ENCODE results near the gene DGCR8. TPM values are rescaled to one million over a fixed set of nuclear protein-coding genes. Genes with fewer than 3 reads are reported as not detected.
"Not testable (repeated sequence)": the region's sequence is repeated elsewhere in the genome, so short reads cannot be mapped to it uniquely, and the experiment has no call there.

The DGCR8 gene
- total RNA-seq, 4 donors from 2014 or later = 34.3 to 182 (median 64.7) TPM

DNA sequence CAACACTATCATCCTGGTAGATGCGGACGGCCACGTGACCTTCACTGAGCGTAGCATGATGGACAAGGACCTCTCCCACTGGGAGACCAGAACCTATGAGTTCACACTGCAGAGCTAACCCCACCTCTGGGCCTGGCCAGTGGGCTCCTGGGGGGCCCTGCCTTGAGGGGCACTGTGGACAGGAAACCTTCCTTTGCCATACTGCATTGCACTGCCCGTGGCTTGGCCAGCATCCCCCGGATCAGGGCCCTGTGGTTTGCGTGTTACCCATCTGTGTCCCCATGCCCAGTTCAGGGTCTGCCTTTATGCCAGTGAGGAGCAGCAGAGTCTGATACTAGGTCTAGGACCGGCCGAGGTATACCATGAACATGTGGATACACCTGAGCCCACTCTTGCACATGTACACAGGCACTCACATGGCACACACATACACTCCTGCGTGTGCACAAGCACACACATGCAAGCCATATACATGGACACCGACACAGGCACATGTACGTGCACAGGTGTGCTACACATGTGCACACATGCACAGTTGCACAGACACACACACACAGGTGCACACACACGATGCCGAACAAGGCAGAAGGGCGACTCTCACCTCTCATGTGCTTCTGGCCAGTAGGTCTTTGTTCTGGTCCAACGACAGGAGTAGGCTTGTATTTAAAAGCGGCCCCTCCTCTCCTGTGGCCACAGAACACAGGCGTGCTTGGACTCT, 15.3 kb upstream of the DGCR8 start:
- H3K27me3 ChIP-seq = no peaks in the 10 kb centered on the region
- no peak overlapping the region for H3K27ac ChIP-seq
- no peak for DNase-seq
- H3K36me3 ChIP-seq = peaks cover 0 to 11% (median 2%) of the 10 kb centered on the region in 4 donors
- intact Hi-C loops (cut with DNase I; ENCODE audit: low total_unique reads) (no loop called here), in situ Hi-C loops (cut with MboI; ENCODE audit: low pct_ligation_motif_present in 1 of 4, low pct_unique_long_range_greater_than_20kb in 1 of 4, low sequenced_read_pairs in 3 of 4) (no loop called here)
- no peaks in the 10 kb centered on the region for H3K4me1 ChIP-seq
- TF ChIP-seq POLR2A (IDR thresholded peaks at IDR 0.05) (no peak), EP300 (IDR thresholded peaks at IDR 0.05; ENCODE audit: low read depth) (no peak), POLR2AphosphoS5 (IDR thresholded peaks at IDR 0.05) (no peak)
- TF ChIP-seq, protein P1, sequence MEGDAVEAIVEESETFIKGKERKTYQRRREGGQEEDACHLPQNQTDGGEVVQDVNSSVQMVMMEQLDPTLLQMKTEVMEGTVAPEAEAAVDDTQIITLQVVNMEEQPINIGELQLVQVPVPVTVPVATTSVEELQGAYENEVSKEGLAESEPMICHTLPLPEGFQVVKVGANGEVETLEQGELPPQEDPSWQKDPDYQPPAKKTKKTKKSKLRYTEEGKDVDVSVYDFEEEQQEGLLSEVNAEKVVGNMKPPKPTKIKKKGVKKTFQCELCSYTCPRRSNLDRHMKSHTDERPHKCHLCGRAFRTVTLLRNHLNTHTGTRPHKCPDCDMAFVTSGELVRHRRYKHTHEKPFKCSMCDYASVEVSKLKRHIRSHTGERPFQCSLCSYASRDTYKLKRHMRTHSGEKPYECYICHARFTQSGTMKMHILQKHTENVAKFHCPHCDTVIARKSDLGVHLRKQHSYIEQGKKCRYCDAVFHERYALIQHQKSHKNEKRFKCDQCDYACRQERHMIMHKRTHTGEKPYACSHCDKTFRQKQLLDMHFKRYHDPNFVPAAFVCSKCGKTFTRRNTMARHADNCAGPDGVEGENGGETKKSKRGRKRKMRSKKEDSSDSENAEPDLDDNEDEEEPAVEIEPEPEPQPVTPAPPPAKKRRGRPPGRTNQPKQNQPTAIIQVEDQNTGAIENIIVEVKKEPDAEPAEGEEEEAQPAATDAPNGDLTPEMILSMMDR (IDR thresholded peaks at IDR 0.05) = no peak
- no peak overlapping the region for H3K4me3 ChIP-seq
- WGBS, 2 donors (ENCODE audit: low coverage in 1 of 2) = 86% methylated on average over 18 of the region's 18 CpGs; no CpG with 5 or more reads in 1 of the 2 donors
- no peaks in the 10 kb centered on the region for H3K9me3 ChIP-seq

- intact Hi-C loops (cut with DNase I; ENCODE audit: low total_unique reads) = no loop called here
- H3K9me3 ChIP-seq = no peaks in the 10 kb centered on the region
- TF ChIP-seq, protein P1 (IDR thresholded peaks at IDR 0.05) = no peak
- TF ChIP-seq EP300 (IDR thresholded peaks at IDR 0.05; ENCODE audit: low read depth) (no peak), POLR2AphosphoS5 (IDR thresholded peaks at IDR 0.05) (no peak), POLR2A (IDR thresholded peaks at IDR 0.05) (no peak)
- H3K4me3 ChIP-seq = no peak overlapping the region
- in situ Hi-C loops (cut with MboI; ENCODE audit: low pct_ligation_motif_present in 1 of 4, low pct_unique_long_range_greater_than_20kb in 1 of 4, low sequenced_read_pairs in 3 of 4) = no loop called here
- no peaks in the 10 kb centered on the region for H3K4me1 ChIP-seq
- WGBS, 2 donors (ENCODE audit: low coverage in 1 of 2) = 86% methylated on average over 14 of the region's 14 CpGs; no CpG with 5 or more reads in 1 of the 2 donors
- no peak for DNase-seq
- H3K27ac ChIP-seq = no peak overlapping the region
- no peaks in the 10 kb centered on the region for H3K27me3 ChIP-seq
- peaks cover 0 to 11% (median 2%) of the 10 kb centered on the region in 4 donors for H3K36me3 ChIP-seq
Observed at GRCh38 chr22:20065896-20066616, 14.0 kb upstream of the DGCR8 start.

DNA sequence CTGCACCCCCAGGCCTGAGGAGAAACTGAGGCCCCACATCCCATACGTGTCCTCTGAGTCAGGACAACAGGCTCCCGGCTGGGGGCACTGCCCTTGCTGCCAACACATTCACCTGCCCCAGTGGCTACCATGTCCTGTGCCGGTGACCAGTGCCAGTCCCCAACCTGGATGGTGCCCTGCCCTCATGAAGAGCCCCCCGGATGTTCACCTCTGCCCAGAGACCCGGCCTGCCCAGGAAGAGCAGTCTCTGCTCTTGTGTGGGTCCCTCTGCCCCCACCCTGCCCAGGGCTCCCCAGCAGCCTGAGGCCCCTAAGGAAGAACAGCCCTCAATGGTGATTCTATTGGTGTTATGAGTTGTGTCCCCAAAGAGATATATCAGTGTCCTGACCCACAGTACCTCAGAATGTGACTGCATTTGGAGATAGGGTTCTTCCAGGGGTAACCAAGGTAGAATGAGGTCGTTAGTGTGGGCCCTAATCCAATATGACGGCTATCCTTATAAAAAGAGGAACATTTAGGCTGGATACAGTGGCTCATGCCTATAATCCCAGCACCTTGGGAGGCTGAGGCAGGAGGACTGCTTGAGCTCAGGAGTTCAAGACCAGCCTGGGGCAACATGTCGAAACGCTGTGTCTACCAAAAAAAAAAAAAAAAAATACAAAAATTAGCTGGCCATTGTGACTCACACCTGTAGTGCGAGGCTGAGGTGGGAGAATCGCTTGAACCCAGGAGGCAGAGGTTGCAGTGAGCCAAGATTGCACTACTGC, 13.2 kb upstream of the DGCR8 start:
- in situ Hi-C loops (cut with MboI; ENCODE audit: low pct_ligation_motif_present in 1 of 4, low pct_unique_long_range_greater_than_20kb in 1 of 4, low sequenced_read_pairs in 3 of 4) = no loop called here
- no peaks in the 10 kb centered on the region for H3K27me3 ChIP-seq
- H3K4me3 ChIP-seq = no peak overlapping the region
- 90 to 95% methylated on average over 4 to 11 of the region's 11 CpGs for WGBS, 2 donors (ENCODE audit: low coverage in 1 of 2)
- H3K9me3 ChIP-seq = no peaks in the 10 kb centered on the region
- no peak overlapping the region for H3K27ac ChIP-seq
- DNase-seq = no peak
- intact Hi-C loops (cut with DNase I; ENCODE audit: low total_unique reads) = no loop called here
- H3K4me1 ChIP-seq = no peaks in the 10 kb centered on the region
- TF ChIP-seq EP300 (IDR thresholded peaks at IDR 0.05; ENCODE audit: low read depth) (no peak), POLR2AphosphoS5 (IDR thresholded peaks at IDR 0.05) (no peak), POLR2A (IDR thresholded peaks at IDR 0.05) (no peak)
- TF ChIP-seq, protein P1 (IDR thresholded peaks at IDR 0.05) = no peak
- peaks cover 0 to 8% (median 2%) of the 10 kb centered on the region in 4 donors for H3K36me3 ChIP-seq

DNA sequence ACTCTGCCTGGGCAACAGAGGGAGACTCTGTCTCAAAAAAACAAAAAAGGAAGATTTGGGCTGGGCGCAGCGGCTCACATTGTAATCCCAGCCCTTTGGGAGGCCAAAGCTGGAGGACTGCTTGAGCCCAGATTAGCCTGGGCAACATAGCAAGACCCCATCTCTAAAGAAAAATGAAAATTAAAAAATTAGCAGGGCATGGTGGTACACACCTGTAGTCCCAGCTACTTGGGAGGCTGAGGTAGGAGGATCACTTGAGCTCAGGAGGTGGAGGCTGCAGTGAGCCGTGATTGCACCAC, 12.7 kb upstream of the DGCR8 start:
- H3K27ac ChIP-seq; DNase-seq; in situ Hi-C loops (cut with MboI; ENCODE audit: low pct_ligation_motif_present in 1 of 4, low pct_unique_long_range_greater_than_20kb in 1 of 4, low sequenced_read_pairs in 3 of 4); H3K36me3 ChIP-seq; intact Hi-C loops (cut with DNase I; ENCODE audit: low total_unique reads); H3K4me1 ChIP-seq; H3K27me3 ChIP-seq; H3K9me3 ChIP-seq; H3K4me3 ChIP-seq: not testable (repeated sequence)
- WGBS, 2 donors (ENCODE audit: low coverage in 1 of 2) = 91 to 100% methylated on average over 3 of the region's 3 CpGs
